HG03064 (cell line): ENCODE results near the gene DPM1.
"Not testable (repeated sequence)": the region's sequence is repeated elsewhere in the genome, so short reads cannot be mapped to it uniquely, and the experiment has no call there.

Source experiments
- ATAC-seq: cut with Tn5 transposase; IDR thresholded peaks from one replicate; pipeline ENCODE4 v1.9.1; 2021; ENCODE audit warnings: low read depth; ENCODE audit not compliant: unreplicated experiment

The DPM1 gene

GRCh38 chr20:50980071-50980681 lies 21.8 kb upstream of the DPM1 start:
- no peak for ATAC-seq

DNA sequence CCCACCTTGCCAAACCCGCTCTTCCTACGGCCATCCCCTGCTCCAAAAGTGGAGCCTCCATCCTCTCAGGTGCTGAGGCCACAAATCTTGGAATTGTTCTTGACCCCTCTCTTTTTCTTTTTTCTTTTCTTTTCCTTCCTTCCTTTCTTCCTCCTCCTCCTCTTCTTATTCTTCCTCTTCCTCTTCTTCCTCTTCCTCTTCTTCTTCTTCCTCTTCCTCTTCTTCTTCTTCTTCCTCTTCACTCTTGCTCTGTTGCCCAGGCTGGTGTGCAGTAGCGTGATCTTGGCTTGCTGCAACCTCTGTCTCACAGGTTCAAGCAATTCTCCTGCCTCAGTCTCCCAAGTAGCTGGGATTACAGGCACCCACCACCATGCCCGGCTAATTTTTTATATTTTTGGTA lies 20.2 kb upstream of the DPM1 start:
- not testable (repeated sequence) for ATAC-seq

GRCh38 chr20:50977066-50978021 lies 19.0 kb upstream of the DPM1 start:
- ATAC-seq, result no peak

GRCh38 chr20:50975701-50976330 lies 17.5 kb upstream of the DPM1 start:
- no peak for ATAC-seq

DNA sequence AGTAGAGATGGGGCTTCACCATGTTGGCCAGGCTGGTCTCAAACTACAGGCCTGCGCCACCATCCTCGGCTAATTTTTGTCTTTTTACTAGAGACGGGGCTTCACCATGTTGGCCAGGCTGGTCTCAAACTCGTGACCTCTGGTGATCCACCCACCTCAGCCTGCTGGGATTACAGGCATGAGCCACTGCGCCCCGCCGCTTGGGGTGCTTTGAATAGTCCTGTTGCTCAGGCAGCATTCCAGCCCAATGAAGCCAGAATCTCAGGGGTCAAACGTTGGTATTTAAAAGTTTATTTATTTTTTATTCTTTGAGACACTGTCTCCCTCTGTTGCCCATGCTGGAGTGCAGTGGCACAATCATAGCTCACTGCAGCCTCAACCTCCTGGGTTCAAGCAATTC lies 11.6 kb upstream of the DPM1 start:
- ATAC-seq, result no peak

DNA sequence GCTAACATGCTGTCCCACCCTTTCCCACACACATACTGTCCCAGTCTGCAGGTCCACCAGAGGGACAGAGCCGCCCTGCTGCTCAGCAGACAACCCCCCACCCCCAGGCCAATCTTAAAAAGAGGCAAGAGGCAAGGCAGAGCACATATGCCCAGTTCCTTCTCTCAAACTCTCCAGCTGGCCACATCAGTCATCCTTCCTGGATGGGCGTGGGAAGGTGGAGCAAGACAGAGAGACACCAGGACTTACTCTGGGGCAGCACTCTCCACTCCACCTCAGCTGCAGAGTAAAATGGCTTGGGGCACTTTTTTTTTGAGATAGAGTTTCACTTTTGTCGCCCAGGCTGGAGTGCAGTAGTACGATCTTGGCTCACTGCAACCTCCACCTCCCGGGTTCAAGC lies 11.1 kb upstream of the DPM1 start:
- no peak for ATAC-seq

- no peak for ATAC-seq
These were observed 10.0 kb upstream of the DPM1 start for GRCh38 chr20:50968289-50968688.

- ATAC-seq, result no peak
These were observed 9.3 kb upstream of the DPM1 start for GRCh38 chr20:50967586-50967985.

DNA sequence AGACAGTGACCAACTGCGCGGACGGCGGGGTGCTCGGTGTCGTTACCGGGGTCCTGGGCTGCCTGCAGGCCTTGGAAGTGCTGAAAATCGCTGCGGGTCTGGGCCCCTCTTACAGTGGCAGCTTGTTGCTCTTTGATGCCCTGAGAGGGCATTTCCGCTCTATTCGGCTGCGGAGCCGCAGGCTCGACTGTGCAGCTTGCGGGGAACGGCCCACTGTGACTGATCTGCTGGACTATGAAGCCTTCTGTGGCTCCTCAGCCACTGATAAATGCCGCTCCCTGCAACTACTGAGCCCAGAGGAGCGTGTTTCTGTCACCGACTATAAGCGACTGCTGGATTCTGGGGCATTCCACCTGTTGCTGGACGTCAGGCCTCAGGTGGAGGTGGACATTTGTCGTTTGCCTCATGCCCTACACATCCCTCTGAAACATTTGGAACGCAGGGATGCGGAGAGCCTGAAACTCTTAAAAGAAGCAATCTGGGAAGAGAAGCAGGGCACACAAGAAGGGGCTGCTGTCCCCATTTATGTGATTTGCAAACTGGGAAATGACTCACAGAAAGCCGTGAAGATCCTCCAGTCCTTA lies 1.3 kb upstream of the DPM1 start:
- ATAC-seq, result no peak

GRCh38 chr20:50958615-50959542 lies 547 bp upstream of the DPM1 start, which contains the start of gene MOCS3:
TSS of gene MOCS3 (plus strand) at chr20:50958818. CDS start at chr20:50958843, 25 bp downstream.
- peak; percentile 78 for ATAC-seq

- no peak for ATAC-seq
These were observed 1.1 kb downstream of the DPM1 start for GRCh38 chr20:50957276-50957675.

- ATAC-seq, result no peak
These were observed 4.5 kb downstream of the DPM1 start for GRCh38 chr20:50953821-50954220.

GRCh38 chr20:50953196-50953595 lies 5.1 kb downstream of the DPM1 start:
- ATAC-seq, result no peak

- ATAC-seq, result no peak
These were observed 10.1 kb downstream of the DPM1 start for GRCh38 chr20:50948132-50948785.

- ATAC-seq, result no peak
These were observed 15.3 kb downstream of the DPM1 start for GRCh38 chr20:50943069-50943468.

DNA sequence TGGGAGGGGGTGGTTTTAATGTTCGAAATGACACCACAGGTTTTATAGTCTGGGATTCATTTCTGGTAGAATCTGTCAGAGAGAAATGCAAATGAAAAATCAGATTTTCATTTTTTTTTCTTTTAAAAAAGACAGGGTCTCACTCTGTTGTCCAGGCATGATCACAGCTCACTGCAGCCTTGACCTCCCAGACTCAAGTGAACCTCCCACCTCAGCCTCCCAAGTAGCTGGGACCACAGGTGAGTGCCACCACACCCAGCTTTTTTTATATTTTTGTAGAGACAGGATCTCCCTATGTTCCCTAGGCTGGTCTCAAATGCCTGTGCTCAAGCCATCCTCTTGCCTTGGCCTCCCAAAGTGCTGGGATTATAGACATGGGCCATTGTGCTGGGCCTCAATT lies 24.7 kb downstream of the DPM1 start:
- ATAC-seq, result no peak

GRCh38 chr20:50932691-50933280 lies 25.5 kb downstream of the DPM1 start:
- no peak for ATAC-seq

- ATAC-seq, result no peak
These were observed 26.3 kb downstream of the DPM1 start for GRCh38 chr20:50932016-50932485.
